Hindlimb muscle (tissue), 1 donor: Measurements from ENCODE around the gene MMEL1. TPM values are rescaled to one million over a fixed set of nuclear protein-coding genes. Genes with fewer than 3 reads are reported as not detected.

Source experiments
- DNase-seq: peaks from one replicate; pipeline ENCODE4 v3.0.0-alpha.2; 2013
- polyA plus RNA-seq: library from polyadenylated mRNA; unstranded; fragments of 120-200 nt; gene quantifications from one replicate; pipeline ENCODE4 v1.2.1, GENCODE V29; 2013; ENCODE audit not compliant: insufficient read length

The MMEL1 gene
- polyA plus RNA-seq, 1 donor, result 0.59 TPM

DNA sequence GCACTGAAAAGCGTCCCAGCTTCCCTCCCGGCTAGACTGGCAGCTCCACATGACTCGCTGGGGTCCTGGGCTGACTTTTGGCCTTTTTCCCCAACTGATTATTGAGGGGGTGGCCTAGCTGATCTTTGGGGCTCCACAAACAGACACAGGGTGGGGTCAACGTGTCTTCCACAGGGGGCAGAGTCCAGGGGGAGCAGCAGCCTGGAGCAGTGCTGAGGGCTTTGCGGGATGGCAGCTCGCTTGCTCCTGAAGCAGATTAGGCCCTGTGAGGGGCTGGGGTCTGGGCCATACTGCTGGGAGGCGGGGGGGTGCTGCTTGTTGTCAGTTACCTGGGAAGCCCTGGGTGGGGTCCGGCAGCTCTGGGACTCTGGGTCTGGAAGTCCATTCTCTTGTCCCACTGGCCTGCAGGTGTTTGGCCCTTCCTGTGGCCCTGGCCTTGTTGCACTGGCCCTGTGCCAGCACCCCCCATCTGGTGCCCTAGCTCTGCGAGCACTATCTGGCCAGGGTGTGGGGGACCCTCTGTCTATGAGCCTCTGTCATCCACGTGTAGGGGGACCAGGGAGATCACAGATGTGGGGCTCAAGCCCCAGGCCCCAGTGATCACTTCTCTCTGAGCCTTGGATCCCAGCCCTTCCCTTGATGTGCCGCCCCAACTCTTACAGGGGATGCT, 90.4 kb downstream of the MMEL1 start:
- DNase-seq, result no peak

DNA sequence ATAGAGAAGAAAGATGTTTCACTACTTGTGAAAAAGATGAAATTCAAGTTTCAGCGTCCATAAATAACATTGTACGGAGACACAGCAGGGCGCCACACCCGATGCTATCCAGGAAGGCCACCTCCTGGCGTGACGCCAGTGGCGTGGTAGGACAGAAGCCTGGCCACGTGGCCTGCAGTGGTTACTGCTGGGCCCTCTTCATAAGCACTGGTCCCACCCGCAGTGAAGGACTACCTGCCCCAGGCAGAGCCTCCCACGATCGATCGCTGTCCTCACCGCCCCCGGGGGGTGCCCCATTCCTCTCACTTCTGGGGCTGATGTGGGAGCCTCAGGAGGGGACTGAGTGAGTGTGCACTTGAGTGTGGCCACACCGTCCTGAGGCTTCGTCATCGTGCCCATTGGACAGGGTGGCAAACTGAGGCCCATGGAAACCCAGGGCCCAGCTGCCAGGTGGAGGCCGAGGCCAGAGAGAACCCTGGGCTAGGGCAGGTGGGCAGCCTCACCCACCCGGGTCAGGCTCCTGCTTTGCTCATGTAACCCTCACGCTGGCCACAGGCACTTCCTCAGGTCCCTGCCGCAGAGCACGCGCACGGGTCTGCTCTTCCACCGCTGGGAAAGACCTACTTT, 91.1 kb downstream of the MMEL1 start:
- no peak for DNase-seq

GRCh38 chr1:2540816-2541492, 91.9 kb downstream of the MMEL1 start:
- no peak for DNase-seq

Other genes starting within 250 kb of the MMEL1 start
- 8.5 TPM for gene MORN1, start 241.5 kb downstream of the MMEL1 start, polyA plus RNA-seq
- 72.7 TPM for gene RER1, start 241.2 kb downstream of the MMEL1 start, polyA plus RNA-seq
- gene PEX10, start 220.5 kb downstream of the MMEL1 start, polyA plus RNA-seq, result 22.9 TPM
- 1.0 TPM for gene PLCH2, start 156.7 kb downstream of the MMEL1 start, polyA plus RNA-seq
- 26.9 TPM for gene PANK4, start 106.4 kb downstream of the MMEL1 start, polyA plus RNA-seq
- gene HES5, start 102.8 kb downstream of the MMEL1 start, polyA plus RNA-seq, result 0.40 TPM
- 15.8 TPM for gene TNFRSF14, start 76.6 kb downstream of the MMEL1 start, polyA plus RNA-seq
- gene PRXL2B, start 46.2 kb downstream of the MMEL1 start, polyA plus RNA-seq, result 23.2 TPM
- 0.31 TPM for gene TTC34, start 168.7 kb upstream of the MMEL1 start, polyA plus RNA-seq